Gastroesophageal sphincter (tissue), 3 donors: Measurements from ENCODE around the gene BGLAP.

Source experiments
- CTCF ChIP-seq, 4 experiments: fragments of 200-600 bp in 2 of 4; fragments of 450-650 bp in 2 of 4; sonication (generic) in 1 of 4; IDR thresholded peaks; one replicate each; pipeline ENCODE4 v1.5.1; 2017 to 2019; ENCODE audit warnings: antibody characterized with exemption in 4 of 4, mild to moderate bottlenecking in 2 of 4, moderate library complexity in 2 of 4
- EP300 ChIP-seq: sonication (generic); formaldehyde crosslinking; IDR thresholded peaks from one replicate; pipeline ENCODE4 v1.6.1; 2017; ENCODE audit warnings: antibody characterized with exemption, mild to moderate bottlenecking
- POLR2A ChIP-seq, 2 donors: fragments of 450-650 bp; IDR thresholded peaks; one replicate each; pipeline ENCODE4 v1.6.1; 2017; ENCODE audit warnings: antibody characterized with exemption in 2 of 2, mild to moderate bottlenecking in 2 of 2, moderate library complexity in 1 of 2
- POLR2AphosphoS5 ChIP-seq: sonication (generic); formaldehyde crosslinking; IDR thresholded peaks from one replicate; pipeline ENCODE4 v1.6.1; 2017; ENCODE audit warnings: antibody characterized with exemption

GRCh38 chr1:156228501-156228900 is 13.5 kb upstream of the BGLAP start:
- no peak for TF ChIP-seq CTCF (IDR thresholded peaks at IDR 0.05)
- no peak for TF ChIP-seq POLR2AphosphoS5
- no peak for TF ChIP-seq POLR2A (IDR thresholded peaks at IDR 0.05)
- no peak for TF ChIP-seq EP300
